Calu3 (cell line): ENCODE results near the gene IRF2BP2. TPM values are rescaled to one million over a fixed set of nuclear protein-coding genes. Genes with fewer than 3 reads are reported as not detected.

Experiments used
- BruUV-seq: library from RNA; stranded (reverse); fragments of 400-500 nt; replicated peaks from 2 replicates; lab custom pipeline; 2021; lab: Mats Ljungman, UMichigan
- CTCF ChIA-PET: fragments of 300-600 bp; sonication (Branson Sonifier 250); formaldehyde crosslinking; loops from one replicate; lab custom pipeline; 2022; ENCODE audit warnings: antibody characterized with exemption; lab: Charles Lee
- DNase-seq: peaks from one replicate; pipeline ENCODE4 v3.0.0; 2022
- H3K27ac Mint-ChIP-seq: one replicate; pipeline ENCODE4 v1.8.0; 2022; ENCODE audit warnings: mixed read lengths; ENCODE audit not compliant: unreplicated experiment
- H3K27me3 Mint-ChIP-seq: one replicate; pipeline ENCODE4 v1.8.0; 2022; ENCODE audit warnings: mixed read lengths; ENCODE audit not compliant: unreplicated experiment
- H3K36me3 Mint-ChIP-seq: one replicate; pipeline ENCODE4 v1.8.0; 2022; ENCODE audit warnings: mild to moderate bottlenecking, moderate library complexity, mixed read lengths; ENCODE audit not compliant: insufficient read depth, unreplicated experiment
- H3K4me1 Mint-ChIP-seq: one replicate; pipeline ENCODE4 v1.8.0; 2022; ENCODE audit warnings: mild to moderate bottlenecking, low read depth, mixed read lengths; ENCODE audit not compliant: unreplicated experiment
- H3K4me3 Mint-ChIP-seq: one replicate; pipeline ENCODE4 v1.8.0; 2022; ENCODE audit warnings: mild to moderate bottlenecking, low read depth, moderate library complexity, mixed read lengths; ENCODE audit not compliant: unreplicated experiment
- H3K9me3 Mint-ChIP-seq: one replicate; pipeline ENCODE4 v1.8.0; 2022; ENCODE audit warnings: low read depth, mixed read lengths; ENCODE audit not compliant: unreplicated experiment
- CTCF ChIP-seq: fragments of 200-600 bp; IDR thresholded peaks from one replicate; pipeline ENCODE4 v1.8.0; 2022; ENCODE audit warnings: antibody characterized with exemption; ENCODE audit not compliant: unreplicated experiment
- intact Hi-C: fragments of 100-400 bp; cut with micrococcal nuclease; formaldehyde crosslinking; loops from one replicate; pipeline ENCODE4 v1.10.0; 2022; ENCODE audit not compliant: unreplicated experiment
- total RNA-seq: library from RNA; stranded (reverse); gene quantifications from 2 replicates; pipeline ENCODE4 v1.2.3, GENCODE V29; 2022

The IRF2BP2 gene
- total RNA-seq, 1 experiment from 2014 or later, result 192 TPM

GRCh38 chr1:234565132-234565531 is 44.8 kb downstream of the IRF2BP2 start:
- TF ChIP-seq CTCF, result no peak
- Mint-ChIP-seq H3K36me3 (peaks cover 4% of the 10 kb centered on the region), H3K4me3 (no peak overlapping the region), H3K4me1 (peaks cover 30% of the 10 kb centered on the region), H3K27ac (peak overlapping the region; percentile 79), H3K9me3 (no peaks in the 10 kb centered on the region), H3K27me3 (no peaks in the 10 kb centered on the region)
- intact Hi-C loops, result no loop called here
- no peak for DNase-seq
- CTCF ChIA-PET, result interaction anchor here (1.4 kb wide), 1 partner anchor 10 kb away, joined by 4 read pairs; no protein-coding TSS in a partner anchor
- TSS peak; percentile 90 for BruUV-seq

- H3K9me3 Mint-ChIP-seq, result no peaks in the 10 kb centered on the region
- intact Hi-C loops, result no loop called here
- TF ChIP-seq CTCF, result no peak
- CTCF ChIA-PET, result interaction anchor here (0.6 to 1.4 kb wide), 4 partner anchors 9 to 579 kb away, joined by 3 to 4 read pairs (median 3); no protein-coding TSS in a partner anchor
- H3K36me3 Mint-ChIP-seq, result peaks cover 4% of the 10 kb centered on the region
- BruUV-seq, result no TSS peak
- H3K4me1 Mint-ChIP-seq, result peaks cover 30% of the 10 kb centered on the region
- peak; percentile 80 for DNase-seq
- no peak overlapping the region for H3K4me3 Mint-ChIP-seq
- H3K27ac Mint-ChIP-seq, result peak overlapping the region; percentile 79
- no peaks in the 10 kb centered on the region for H3K27me3 Mint-ChIP-seq
Observed at GRCh38 chr1:234564035-234565029, 45.6 kb downstream of the IRF2BP2 start.

- H3K9me3 Mint-ChIP-seq, result no peaks in the 10 kb centered on the region
- no peak overlapping the region for H3K4me3 Mint-ChIP-seq
- TF ChIP-seq CTCF, result no peak
- H3K36me3 Mint-ChIP-seq, result peaks cover 4% of the 10 kb centered on the region
- H3K4me1 Mint-ChIP-seq, result peaks cover 30% of the 10 kb centered on the region
- H3K27ac Mint-ChIP-seq, result no peak overlapping the region
- CTCF ChIA-PET, result no interaction called here
- no peaks in the 10 kb centered on the region for H3K27me3 Mint-ChIP-seq
- no peak for DNase-seq
- no TSS peak for BruUV-seq
- intact Hi-C loops, result no loop called here
Observed at GRCh38 chr1:234562334-234562733, 47.6 kb downstream of the IRF2BP2 start.

GRCh38 chr1:234561319-234561718 is 48.7 kb downstream of the IRF2BP2 start:
- H3K36me3 Mint-ChIP-seq, result peaks cover 4% of the 10 kb centered on the region
- H3K4me1 Mint-ChIP-seq, result peaks cover 30% of the 10 kb centered on the region
- intact Hi-C loops, result no loop called here
- no peaks in the 10 kb centered on the region for H3K27me3 Mint-ChIP-seq
- H3K9me3 Mint-ChIP-seq, result no peaks in the 10 kb centered on the region
- no peak overlapping the region for H3K4me3 Mint-ChIP-seq
- DNase-seq, result no peak
- TF ChIP-seq CTCF, result no peak
- CTCF ChIA-PET, result no interaction called here
- peak overlapping the region; percentile 21 for H3K27ac Mint-ChIP-seq
- BruUV-seq, result no TSS peak
